HG03442 (cell line): Measurements from ENCODE around the gene SSRP1.
A peak's percentile ranks its signal among the peaks of the same experiment; 100 is the strongest.
"Not testable (repeated sequence)": the region's sequence is repeated elsewhere in the genome, so short reads cannot be mapped to it uniquely, and the experiment has no call there.

Experiments used
- ATAC-seq: cut with Tn5 transposase; IDR thresholded peaks from one replicate; pipeline ENCODE4 v1.9.1; 2021; ENCODE audit warnings: mild to moderate bottlenecking, moderate library complexity; ENCODE audit not compliant: unreplicated experiment

SSRP1 gene, protein sequence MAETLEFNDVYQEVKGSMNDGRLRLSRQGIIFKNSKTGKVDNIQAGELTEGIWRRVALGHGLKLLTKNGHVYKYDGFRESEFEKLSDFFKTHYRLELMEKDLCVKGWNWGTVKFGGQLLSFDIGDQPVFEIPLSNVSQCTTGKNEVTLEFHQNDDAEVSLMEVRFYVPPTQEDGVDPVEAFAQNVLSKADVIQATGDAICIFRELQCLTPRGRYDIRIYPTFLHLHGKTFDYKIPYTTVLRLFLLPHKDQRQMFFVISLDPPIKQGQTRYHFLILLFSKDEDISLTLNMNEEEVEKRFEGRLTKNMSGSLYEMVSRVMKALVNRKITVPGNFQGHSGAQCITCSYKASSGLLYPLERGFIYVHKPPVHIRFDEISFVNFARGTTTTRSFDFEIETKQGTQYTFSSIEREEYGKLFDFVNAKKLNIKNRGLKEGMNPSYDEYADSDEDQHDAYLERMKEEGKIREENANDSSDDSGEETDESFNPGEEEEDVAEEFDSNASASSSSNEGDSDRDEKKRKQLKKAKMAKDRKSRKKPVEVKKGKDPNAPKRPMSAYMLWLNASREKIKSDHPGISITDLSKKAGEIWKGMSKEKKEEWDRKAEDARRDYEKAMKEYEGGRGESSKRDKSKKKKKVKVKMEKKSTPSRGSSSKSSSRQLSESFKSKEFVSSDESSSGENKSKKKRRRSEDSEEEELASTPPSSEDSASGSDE

DNA sequence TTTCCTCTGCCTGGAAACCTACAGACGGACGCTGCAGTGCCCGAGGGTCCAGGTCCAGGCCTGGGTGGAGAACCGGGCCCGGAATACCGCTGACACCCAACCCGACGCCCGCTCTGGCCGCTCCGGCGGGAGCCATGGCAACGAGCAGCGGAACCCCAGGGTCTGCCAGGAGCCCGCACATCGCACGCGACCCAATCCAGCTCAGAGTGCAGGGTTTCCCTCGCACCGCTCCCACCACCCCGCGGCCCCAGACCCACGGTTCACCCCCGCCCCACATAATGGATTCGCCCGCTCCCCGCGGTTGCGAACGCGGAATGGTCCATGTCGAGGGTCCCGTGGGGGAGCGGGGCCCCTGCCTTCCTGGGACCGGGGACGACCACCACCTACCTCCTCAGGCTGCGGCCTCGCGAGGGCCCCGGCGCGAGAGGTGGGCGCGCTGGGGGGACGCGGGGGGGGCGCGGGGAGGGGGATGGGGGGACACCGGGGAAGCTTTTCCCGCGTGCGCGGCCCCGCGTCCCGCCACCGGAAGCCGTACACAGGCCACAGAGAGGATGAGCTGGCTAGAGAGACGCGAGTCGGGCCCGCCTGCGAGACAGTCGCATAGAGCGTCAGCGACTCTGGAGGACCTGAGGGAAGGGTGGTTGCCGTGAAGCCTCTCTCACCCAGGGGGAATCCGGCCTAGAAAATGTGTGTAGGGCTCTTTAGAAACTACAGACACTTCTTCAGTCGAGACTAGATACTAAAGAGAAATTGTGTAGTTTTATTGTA, at the start of gene SSRP1:
SSRP1 (minus strand) TSS at position 550 of the 768 bp plus-strand sequence. CDS start 771 bp downstream, outside the sequence.
- peak; percentile 98 for ATAC-seq

DNA sequence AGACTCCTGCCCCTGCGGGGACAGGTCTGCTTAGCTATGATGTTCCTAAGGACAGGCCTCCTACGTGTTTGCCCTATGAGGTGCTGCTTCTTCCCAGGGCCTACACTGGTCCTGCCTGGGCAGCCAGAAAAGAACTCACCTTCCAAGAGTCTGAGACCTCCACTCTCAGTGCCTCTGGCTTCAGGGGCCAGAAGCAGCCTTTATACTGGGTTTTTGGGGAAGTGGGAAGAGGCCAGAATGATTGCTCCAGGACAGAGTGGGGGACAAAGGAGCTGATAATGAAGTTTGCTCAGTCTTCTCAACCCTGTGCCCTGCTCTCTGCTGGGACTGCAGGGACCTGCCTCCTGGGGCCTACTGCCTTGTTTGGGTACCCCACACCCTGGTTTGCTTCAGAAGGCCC, 45.3 kb upstream of the SSRP1 start, which contains the start of gene PRG3:
PRG3 (minus strand) TSS at position 176 of the 400 bp plus-strand sequence. CDS start 442 bp downstream, outside the sequence.
- ATAC-seq: no peak

DNA sequence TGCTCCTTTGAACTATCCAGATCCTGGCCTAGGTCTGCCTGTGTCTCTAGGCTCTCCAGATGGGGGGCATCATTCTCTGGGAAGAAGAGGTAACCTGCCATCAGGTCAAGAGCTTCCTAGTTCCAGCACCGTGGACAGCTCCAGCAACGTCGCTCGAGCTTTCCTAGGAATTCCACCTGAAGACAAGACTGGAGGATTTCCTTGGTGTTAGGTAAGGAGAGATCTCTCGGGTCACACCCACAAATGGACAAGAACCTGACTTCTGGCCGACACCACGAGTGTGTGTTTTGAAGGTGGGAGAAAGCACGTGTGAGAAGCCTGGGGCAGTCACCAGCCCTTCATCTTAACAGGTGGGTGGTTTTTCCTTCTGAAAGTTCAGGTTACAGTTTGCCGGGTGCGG, 44.0 kb upstream of the SSRP1 start:
- no peak for ATAC-seq

DNA sequence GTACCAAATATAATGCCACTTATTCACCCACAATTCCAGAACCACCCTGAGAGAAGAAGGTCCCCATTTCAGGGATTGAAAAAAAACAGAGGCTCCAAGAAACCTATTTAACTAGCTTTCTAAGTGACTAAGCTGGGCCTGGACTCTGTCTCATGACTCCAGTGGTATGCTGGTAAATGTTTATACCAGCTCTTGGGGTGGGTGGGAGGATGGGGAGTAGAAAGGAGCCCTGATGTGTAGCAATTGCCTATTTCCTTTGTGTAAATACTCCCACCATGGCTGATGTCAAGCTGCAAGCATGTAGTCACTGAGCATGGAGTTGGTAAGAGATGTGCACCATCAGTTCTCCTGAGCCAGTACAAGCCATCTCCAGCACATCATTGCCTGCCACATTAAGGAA, 42.5 kb upstream of the SSRP1 start:
- no peak for ATAC-seq

DNA sequence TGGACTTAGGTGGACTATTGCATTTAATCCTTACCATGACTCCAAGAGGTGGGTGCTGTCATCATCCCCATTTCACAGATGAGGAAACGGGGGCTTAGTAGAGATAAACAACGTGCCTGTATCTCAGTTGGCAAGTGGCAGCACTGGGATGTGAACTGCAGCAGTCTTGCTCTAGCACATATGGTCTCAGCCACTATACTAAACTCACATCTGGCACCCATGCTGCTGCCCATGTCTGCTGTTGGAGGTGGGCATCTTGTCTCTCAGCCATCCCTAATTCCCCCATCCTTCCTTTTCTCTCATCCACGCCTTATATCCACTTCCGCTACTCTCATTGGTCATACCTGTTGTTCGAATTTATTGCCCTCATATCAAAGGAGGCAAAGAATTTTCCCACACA, 41.4 kb upstream of the SSRP1 start:
- no peak for ATAC-seq

DNA sequence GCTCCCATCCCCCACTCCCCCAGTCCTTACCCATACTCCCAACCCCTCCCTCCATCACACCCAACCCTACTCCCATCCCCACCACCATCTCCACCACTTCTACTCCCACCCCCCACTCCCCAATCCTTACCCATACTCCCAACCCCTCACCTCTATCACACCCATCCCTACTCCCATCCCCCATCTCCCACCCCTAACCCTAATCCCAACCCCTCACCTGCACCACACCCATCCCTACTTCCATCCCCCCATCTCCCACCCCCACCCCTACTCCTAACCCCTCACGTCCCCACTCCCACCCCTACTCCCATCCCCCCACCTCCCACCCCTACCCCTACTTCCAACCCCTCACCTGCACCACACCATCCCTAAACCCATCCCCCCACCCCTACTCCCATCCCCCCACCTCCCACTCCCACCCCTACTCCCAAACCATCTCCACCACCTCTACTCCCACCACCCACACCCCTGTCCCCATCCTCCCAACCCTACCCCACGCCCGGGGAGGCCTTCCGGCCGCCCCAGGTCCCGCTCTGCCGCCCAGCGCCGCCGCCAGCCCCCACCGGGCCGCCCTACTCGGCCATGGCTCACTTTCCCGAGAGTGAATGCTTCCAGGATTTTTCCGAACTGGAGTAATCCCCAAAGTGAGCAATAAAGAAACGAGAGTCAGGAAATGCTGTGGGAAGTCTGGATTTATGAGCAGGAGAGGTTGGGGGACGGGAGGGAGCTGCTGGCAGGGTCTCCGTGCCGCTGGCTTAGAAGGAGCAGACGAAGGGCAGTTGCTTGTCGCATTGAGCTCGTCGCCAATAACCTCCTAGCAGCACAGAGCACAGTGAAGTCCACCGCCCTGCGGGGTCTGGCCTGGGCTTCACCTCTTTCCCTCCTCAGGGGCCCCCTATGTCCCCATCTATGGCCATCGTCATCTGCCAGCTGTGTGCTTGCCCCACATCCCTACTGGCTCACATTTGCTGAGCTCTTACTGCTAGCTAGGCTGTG, 40.7 kb upstream of the SSRP1 start:
- ATAC-seq: no peak

DNA sequence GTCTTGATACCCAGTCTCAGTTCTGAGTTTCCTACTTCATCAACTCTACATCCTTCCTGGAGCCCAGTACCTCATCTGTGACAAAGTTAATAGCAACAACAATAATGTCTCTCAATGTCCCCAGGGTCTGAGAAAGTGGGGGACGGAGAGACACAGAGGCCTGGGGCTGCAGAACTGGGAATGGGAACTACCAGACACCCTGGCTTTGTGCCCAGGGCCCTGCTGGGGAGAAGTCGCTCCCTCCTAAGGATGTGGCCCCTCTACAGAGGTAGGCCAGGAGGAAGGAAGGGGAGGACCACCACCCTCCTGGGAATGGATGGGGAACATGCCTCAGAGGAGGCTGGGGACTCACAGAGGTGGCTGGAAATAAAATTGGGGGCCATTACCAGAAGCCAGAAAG, 39.8 kb upstream of the SSRP1 start:
- ATAC-seq: no peak

DNA sequence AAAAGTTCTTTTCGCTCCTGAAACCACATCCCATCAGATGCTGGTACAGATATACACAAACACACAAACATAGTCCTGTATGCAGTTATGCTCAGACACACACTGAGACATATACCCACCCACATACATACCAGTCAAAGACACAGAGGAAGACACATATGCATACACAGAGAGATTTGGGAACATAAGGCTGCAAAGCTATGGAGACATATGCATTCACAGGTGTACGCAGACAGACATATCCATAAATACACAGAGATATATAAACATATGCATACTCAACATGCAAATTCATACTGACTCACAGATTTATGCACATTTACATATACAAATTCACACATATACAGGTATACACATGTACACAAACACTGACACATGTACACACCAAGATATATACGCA, 39.3 kb upstream of the SSRP1 start:
- ATAC-seq: no peak

DNA sequence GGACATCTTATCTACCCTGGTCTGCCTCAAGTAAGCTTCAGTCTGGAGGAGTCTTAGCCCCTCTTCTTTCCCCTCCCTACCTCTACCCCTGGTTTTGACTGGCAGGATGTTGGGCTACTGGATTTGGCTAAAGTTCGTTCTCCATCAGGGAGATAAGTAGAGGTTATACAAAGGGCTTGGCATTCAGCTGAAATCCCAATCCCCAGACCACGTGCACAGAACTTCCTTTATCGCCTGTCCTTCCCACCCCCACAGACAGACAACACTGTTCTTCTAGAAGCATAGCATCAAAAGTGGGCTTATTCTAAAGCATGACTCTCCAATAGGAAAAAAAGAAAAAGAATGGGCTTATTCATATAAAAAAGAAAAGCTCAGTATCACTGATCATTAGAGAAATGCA, 37.5 kb upstream of the SSRP1 start:
- no peak for ATAC-seq

DNA sequence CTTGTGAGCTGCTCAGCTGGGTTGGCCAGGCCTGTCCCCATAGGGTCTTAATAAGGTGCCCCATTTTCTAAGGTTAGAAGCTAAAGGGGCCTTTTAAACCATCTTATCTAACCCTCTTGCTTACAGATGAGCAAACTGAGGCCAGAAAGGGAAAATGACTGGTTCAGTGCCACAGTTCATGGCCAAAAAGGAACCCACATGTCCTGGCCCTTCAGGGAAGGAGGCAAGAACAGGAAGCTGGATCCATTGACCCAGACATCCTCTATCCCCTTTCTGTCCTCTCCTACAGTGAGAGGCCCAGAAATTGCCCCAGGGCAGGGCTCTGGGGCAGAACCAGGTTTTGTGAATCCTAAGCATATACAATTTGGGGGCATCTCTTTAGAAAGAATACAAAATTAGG, 35.2 kb upstream of the SSRP1 start:
- no peak for ATAC-seq

DNA sequence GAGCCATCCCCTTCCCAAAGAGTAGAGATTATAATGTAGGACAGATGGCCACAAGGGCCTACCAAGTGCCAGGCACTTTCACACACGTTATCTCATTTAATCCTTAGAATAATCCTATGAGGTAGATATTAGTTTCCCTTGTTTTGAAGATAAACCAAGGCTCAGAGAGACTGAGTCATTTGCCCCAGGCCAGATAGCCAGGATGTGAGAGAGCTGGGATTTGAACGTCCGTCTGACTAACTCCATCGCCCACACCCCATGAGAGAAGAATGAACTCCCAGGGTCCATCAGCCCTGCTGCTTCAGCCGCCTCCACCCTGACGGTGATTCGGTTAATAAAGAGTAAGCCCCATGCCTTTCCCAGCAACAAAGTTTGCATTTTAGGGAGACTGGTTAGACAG, 34.6 kb upstream of the SSRP1 start:
- no peak for ATAC-seq

DNA sequence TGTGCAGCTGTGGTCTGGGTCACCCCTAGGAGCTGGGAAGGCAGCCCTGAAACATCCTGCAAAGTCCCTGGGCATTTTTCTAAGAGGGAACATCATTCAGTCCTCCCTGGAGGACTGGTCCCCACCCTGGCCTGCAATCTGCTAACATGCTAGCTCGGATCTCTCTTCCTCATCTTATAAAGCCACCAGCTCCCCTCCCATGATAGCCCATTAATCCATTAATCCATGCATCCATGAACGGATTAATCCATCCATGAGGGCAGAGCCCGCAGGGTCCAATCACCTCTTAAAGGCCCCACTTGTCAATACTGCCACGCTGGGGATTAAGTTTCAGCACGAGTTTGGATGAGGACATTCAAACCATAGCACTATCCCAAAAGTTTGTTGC, 33.1 kb upstream of the SSRP1 start:
- no peak for ATAC-seq

DNA sequence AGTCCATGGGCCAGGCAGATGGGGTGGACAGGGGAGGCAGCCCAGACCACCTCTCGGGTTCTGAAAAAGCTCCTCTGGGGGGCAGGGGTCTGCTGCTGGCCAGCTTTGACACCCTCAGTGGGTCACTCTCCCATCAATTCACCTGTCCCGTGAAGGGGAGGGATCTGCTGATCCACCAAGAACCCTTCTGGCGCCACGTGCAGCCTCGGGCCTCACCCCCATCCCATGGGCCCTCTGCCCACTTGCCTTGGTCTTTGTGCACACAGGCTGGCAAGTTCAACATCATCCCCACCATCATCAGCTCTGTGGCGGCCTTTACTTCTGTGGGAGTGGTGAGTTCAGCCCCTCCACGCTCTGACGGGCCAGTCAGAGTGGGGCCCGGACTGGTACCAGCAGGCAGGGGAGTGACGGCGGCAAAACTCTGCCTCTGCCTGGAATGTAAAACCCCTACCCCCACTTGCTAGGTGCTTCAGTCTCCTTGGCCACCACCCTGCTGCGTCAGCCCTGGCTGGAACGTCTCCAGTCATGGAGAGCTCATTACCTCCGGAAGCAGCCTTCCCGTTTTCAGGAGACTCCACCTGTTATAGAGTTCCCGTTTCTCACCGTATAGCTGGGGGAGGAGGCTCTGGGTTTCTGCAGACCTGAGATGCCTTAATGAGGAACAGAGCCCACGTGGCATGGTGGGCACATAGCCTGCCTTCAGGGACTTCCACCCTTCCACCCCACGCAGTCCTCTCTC, 32.6 kb upstream of the SSRP1 start:
- ATAC-seq: no peak

DNA sequence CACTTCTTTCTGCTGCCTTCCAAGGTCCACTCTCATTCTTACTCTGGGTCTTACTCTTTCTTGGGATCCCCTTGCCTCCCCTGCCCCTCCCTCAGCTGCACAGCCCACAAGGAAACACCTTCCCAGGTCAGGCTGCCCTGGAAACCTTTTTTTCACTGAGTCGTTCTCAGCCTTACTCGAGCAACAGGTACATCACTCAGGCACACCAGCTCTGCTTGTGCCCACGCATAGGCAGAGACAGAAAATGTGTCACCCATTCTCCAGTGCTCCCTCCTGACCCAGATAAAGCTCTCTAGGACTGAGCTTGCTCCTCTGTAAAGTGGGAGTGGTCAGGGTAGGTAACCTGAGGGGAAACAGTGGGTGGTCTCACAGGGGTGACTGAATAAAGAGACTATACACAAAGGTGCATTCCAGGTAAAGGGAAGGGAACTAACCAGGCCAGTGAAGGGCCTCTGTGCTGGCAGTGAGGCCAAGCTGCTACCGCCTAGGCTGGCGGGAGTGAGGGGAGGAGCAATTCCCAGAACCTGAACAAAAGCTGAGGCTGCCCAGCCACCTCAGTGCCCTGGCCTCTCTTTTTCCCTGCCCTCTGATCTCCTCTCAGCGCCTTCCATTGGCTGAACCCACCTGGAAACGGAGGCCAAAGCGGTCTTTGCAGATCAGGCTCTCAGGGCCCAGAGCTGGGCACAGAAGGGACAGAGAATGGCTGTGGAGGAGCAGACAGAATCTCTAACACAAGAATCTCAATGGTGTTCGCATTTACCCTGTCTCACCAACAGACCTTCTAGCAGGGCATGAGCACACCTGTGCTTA, 29.4 kb upstream of the SSRP1 start:
- no peak for ATAC-seq

DNA sequence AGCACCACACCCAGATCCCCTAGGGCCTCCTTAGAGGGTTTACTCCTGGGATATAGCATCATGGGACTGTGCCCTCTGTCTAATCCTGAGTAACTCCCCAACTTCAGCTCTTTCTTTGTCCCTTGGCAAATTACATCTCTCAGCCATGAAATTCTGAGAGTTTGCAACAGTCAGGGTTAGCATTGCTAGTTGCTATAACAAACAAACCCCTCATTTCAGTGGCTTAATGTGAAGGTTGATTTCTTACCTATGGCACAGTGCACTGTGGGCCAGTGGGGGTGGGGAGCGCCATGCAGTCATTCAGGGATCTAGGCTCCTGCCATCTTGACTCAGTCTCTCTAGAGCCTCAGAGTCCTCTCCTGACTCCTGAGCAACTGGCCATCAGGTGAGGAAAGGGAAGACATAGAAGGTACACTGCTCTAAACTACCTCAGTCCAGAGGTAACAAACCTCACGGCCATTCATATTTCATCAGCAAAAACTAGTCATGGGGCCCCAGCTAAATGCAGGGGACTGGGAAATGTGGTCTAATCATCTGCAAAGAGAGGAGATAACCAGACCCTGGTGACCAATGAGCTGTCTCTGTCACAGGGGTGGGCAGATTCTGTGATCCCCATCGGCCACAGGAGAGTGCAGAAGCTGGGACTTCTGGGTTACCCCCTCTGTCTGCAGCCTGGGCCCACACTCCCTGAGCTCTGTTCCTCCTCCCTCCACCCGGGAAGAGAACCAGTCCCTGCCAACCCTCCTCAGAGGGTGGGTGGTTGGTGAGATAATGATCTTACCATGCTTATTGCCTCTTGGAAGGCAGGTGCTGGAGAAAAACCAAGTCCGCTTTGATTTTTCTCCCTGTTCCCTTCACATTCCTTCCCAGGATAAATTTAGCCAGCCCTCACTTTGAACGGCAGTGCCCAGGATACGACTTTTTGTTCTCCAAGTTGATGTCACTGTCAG, 27.7 kb upstream of the SSRP1 start:
- ATAC-seq: no peak

DNA sequence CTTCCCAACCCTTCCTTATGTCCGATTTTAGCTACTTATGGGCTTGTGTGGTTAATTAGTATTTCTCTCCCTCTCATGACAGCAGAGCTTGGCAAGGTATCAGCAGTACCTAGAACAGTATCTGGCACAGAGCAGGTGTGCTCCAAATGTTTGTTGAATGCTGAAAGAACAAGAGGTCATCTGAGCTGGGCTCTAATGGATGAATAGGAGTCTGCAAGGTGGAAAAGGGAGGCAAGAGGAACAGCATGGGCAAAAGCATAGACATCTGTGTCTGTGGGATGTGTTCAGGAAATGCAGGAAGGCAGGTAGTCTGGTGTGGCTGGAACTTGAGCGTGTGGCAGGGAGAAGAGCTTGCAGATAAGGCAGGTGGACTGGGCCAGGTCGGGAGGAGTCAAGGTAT, 26.2 kb upstream of the SSRP1 start:
- ATAC-seq: no peak

DNA sequence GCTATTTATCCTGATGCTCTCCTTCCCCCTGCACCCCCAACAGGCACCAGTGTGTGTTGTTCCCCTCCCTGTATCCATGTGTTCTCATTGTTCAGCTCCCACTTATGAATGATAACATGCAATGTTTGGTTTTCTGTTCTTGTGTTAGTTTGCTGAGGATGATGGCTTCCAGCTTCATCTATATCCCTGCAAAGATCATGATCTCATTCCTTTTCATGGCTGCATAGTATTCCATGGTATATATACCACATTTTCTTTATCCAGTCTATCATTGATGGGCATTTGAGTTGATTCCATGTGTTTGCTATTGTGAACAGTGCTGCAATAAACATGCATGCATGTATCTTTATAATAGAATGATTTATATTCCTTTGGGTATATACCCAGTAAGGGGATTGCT, 25.7 kb upstream of the SSRP1 start:
- not testable (repeated sequence) for ATAC-seq

DNA sequence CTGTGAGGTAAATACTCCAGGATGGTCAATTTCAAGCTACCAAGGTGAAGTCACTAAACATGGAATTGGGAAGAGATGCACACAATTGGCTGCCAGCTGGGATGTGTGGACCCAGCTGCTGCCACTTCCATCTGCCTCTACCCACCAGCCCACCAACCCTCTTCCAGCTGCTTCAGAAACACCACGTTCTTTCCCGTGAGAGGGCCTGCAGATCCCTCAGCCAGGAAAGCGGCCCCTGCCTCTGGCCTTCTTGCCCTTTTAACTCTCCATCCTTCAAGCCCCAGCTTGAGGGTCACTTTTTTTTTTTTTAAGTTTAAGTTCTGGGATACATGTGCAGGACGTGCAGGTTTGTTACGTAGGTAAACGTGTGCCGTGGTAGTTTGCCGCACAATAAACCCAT, 25.3 kb upstream of the SSRP1 start:
- ATAC-seq: no peak
